Tibial nerve (tissue), 4 donors: ENCODE measurements around the gene SLC27A2. TPM values are rescaled to one million over a fixed set of nuclear protein-coding genes. Genes with fewer than 3 reads are reported as not detected.

Experiments
- DNase-seq, 2 donors: peaks; one replicate each; pipeline ENCODE4 v3.0.0-alpha.2; 2019; ENCODE audit warnings: low spot score in 2 of 2
- H3K27ac ChIP-seq, 4 donors: fragments of 200-600 bp; sonication (generic) in 3 of 4; one replicate each; pipeline ENCODE4 v1.5.1; 2017 to 2019; ENCODE audit warnings: mild to moderate bottlenecking in 1 of 4
- H3K27me3 ChIP-seq, 2 donors: fragments of 200-600 bp; sonication (generic) in 1 of 2; one replicate each; pipeline versions ENCODE4 v1.5.1 to v1.6.0; 2017 to 2019
- H3K36me3 ChIP-seq, 3 donors: fragments of 200-600 bp; sonication (generic); one replicate each; pipeline ENCODE4 v1.5.1; 2018 to 2019
- H3K4me1 ChIP-seq, 4 donors: fragments of 200-600 bp; sonication (generic) in 3 of 4; one replicate each; pipeline ENCODE4 v1.5.1; 2017 to 2019
- H3K4me3 ChIP-seq, 4 donors: fragments of 200-600 bp; sonication (generic) in 3 of 4; one replicate each; pipeline ENCODE4 v1.5.1; 2017 to 2019; ENCODE audit warnings: mild to moderate bottlenecking in 1 of 4, moderate library complexity in 1 of 4
- H3K9me3 ChIP-seq, 4 donors: fragments of 200-600 bp; sonication (generic) in 3 of 4; one replicate each; pipeline ENCODE4 v1.5.1; 2017 to 2019
- EP300 ChIP-seq, 2 donors: sonication (generic); formaldehyde crosslinking; IDR thresholded peaks; one replicate each; pipeline ENCODE4 v1.6.1; 2017; ENCODE audit warnings: antibody characterized with exemption in 2 of 2, mild to moderate bottlenecking in 1 of 2
- POLR2A ChIP-seq, 2 donors: fragments of 450-650 bp; IDR thresholded peaks; one replicate each; pipeline ENCODE4 v1.6.1; 2017; ENCODE audit warnings: antibody characterized with exemption in 2 of 2, mild to moderate bottlenecking in 2 of 2, moderate library complexity in 2 of 2
- WGBS, 2 donors: methylation state at CpG; one replicate each; pipeline ENCODE4 v1.1.5; 2018; 5-methylcytosine and 5-hydroxymethylcytosine counted together
- total RNA-seq, 4 donors: library from RNA; depleted of rRNA; stranded (reverse); fragments of >200 nt; gene quantifications; one replicate each; pipeline ENCODE4 v1.1.0, GENCODE V29; 2016
- TF ChIP-seq, protein P1 (sequence below), 5 experiments: fragments of 200-600 bp in 3 of 5; fragments of 450-650 bp in 2 of 5; sonication (generic) in 3 of 5; IDR thresholded peaks; one replicate each; pipeline ENCODE4 v1.5.1; 2016 to 2019; ENCODE audit warnings: antibody characterized with exemption in 5 of 5, mild to moderate bottlenecking in 3 of 5, moderate library complexity in 2 of 5

SLC27A2 gene
- total RNA-seq, 4 donors from 2014 or later = 0.21 to 0.22 TPM; not detected in 2

DNA sequence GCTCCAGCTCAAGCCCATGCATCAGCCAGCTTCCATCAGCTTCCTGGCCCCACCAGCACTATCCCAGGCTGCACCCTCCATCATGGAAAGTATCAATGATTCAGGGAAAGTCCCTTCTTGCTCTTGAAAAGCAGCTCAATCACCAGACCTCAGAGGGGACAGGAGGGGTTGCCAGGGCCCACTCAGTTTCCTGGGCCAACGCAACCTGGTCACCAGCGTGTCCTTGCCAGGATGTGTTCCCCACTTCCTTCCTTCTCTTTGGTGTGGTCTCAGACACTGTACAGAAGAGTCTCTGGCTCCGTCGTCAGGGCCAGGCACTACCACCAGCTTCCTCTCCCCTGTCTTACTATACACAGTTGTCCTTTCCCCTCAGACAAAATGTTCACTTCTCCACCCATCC lies 80.5 kb downstream of the SLC27A2 start:
- Histone ChIP-seq H3K27ac (no peak overlapping the region), H3K9me3 (no peaks in the 10 kb centered on the region), H3K4me1 (no peaks in the 10 kb centered on the region), H3K4me3 (no peak overlapping the region), H3K27me3 (no peaks in the 10 kb centered on the region), H3K36me3 (no peaks in the 10 kb centered on the region)
- TF ChIP-seq, protein P1, sequence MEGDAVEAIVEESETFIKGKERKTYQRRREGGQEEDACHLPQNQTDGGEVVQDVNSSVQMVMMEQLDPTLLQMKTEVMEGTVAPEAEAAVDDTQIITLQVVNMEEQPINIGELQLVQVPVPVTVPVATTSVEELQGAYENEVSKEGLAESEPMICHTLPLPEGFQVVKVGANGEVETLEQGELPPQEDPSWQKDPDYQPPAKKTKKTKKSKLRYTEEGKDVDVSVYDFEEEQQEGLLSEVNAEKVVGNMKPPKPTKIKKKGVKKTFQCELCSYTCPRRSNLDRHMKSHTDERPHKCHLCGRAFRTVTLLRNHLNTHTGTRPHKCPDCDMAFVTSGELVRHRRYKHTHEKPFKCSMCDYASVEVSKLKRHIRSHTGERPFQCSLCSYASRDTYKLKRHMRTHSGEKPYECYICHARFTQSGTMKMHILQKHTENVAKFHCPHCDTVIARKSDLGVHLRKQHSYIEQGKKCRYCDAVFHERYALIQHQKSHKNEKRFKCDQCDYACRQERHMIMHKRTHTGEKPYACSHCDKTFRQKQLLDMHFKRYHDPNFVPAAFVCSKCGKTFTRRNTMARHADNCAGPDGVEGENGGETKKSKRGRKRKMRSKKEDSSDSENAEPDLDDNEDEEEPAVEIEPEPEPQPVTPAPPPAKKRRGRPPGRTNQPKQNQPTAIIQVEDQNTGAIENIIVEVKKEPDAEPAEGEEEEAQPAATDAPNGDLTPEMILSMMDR (IDR thresholded peaks at IDR 0.05) = no peak
- TF ChIP-seq POLR2A (IDR thresholded peaks at IDR 0.05) = no peak
- no peak for TF ChIP-seq EP300 (IDR thresholded peaks at IDR 0.05)
- 87 to 91% methylated on average over 4 of the region's 4 CpGs for WGBS, 2 donors
- no peak for DNase-seq

DNA sequence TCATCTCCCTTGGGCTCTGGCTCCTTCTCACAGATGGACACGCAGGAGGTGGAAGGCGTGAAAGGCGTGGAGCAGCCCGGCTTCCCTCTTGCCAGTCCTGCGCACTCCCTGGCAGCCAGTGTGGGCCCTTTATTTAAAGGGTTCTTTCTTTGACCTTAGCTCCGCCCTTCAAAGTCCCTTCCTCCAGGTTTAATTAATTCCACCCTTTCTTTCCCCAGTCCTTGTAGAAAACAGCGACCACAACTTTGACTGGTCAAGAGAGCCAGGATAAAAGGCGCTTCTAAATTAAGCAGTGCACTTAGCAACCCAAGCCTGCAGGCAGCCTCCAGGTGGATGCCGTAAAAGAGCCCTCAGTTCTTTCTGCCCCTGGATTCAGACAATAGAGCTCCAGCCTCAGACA lies 83.6 kb downstream of the SLC27A2 start, which contains the start of gene HDC:
HDC (minus strand) TSS at position 107 of the 400 bp plus-strand sequence; CDS start at position 4, 103 bp downstream.
- Histone ChIP-seq H3K4me1 (no peaks in the 10 kb centered on the region), H3K4me3 (no peak within 1 kb of the TSS), H3K27ac (no peak within 1 kb of the TSS), H3K27me3 (no peaks in the 10 kb centered on the region), H3K36me3 (no peaks in the 10 kb centered on the region), H3K9me3 (no peaks in the 10 kb centered on the region)
- TF ChIP-seq POLR2A (IDR thresholded peaks at IDR 0.05) (no peak), EP300 (IDR thresholded peaks at IDR 0.05) (no peak)
- TF ChIP-seq, protein P1 (IDR thresholded peaks at IDR 0.05) = no peak
- WGBS, 2 donors = 39 to 44% methylated on average over 9 of the region's 9 CpGs
- no peak for DNase-seq

DNA sequence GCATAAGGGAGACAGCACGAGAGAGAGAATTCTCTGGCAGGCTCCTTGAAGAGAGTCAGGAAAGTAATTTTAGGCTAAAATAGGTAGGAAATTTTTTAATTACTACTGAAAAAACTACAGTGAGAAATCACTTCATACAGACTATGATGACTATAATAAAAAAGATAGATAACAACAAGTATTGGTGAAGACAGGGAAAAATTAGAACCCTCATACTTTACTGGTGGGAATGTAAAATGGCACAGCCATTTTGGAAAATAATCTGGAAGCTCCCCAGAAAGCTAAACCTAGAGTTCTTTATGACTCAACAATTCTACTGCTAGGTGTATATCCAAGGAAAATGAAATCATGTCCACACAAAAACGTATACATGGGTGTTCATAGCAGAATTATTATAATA lies 85.6 kb downstream of the SLC27A2 start:
- no peaks in the 10 kb centered on the region for H3K36me3 ChIP-seq
- H3K27me3 ChIP-seq = no peaks in the 10 kb centered on the region
- no peaks in the 10 kb centered on the region for H3K9me3 ChIP-seq
- TF ChIP-seq, protein P1 (IDR thresholded peaks at IDR 0.05) = no peak
- TF ChIP-seq EP300 (IDR thresholded peaks at IDR 0.05) = no peak
- TF ChIP-seq POLR2A (IDR thresholded peaks at IDR 0.05) = no peak
- H3K4me3 ChIP-seq = no peak overlapping the region
- 78 to 83% methylated on average over 2 of the region's 2 CpGs for WGBS, 2 donors
- no peak overlapping the region for H3K27ac ChIP-seq
- no peak for DNase-seq
- H3K4me1 ChIP-seq = no peaks in the 10 kb centered on the region

DNA sequence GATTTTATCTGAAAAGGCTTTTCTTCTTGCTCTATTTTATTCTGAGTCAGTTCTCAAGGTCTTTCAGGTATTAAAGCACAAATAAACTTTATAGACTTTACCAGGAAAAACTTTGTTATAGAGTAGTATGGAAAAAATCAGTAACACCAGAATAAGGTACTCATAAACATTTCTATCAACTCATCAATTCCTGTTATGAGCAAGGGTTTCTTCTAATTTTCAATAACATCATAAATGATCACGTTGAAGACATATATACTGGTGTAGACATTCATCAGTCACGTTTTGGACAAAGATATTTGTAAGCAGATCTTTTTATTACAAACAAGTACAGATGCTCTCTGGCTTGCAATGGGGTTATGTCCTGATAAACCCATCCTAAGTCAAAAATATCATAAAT lies 93.1 kb downstream of the SLC27A2 start:
- Histone ChIP-seq H3K27ac (no peak overlapping the region), H3K27me3 (no peaks in the 10 kb centered on the region), H3K9me3 (no peaks in the 10 kb centered on the region), H3K36me3 (peaks cover 0 to 10% (median 0%) of the 10 kb centered on the region in 3 donors), H3K4me3 (no peak overlapping the region), H3K4me1 (no peaks in the 10 kb centered on the region)
- no peak for TF ChIP-seq POLR2A (IDR thresholded peaks at IDR 0.05)
- no peak for TF ChIP-seq EP300 (IDR thresholded peaks at IDR 0.05)
- TF ChIP-seq, protein P1 (IDR thresholded peaks at IDR 0.05) = no peak
- DNase-seq = no peak
- WGBS, 2 donors = 56 to 70% methylated on average over 2 of the region's 2 CpGs

DNA sequence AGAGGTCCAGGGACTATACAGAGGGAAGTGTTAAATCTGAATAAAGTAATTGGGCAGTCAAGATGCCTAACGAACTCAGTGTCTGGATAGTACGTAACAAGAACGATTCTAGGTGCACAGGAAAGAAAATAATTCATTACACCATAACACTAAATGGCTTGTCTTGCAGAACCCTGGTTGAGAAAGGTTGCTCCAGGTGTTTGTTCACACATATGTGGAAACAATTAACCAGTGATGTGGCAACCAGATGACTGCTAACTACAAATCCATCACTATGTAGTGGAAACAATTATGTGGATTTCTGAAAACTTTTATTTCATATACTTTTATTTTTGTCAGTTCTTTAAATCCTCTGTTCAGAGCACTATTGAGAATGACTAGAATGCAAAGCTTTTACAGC lies 93.9 kb downstream of the SLC27A2 start:
- WGBS, 2 donors = 72 to 74% methylated on average over 3 of the region's 3 CpGs
- Histone ChIP-seq H3K9me3 (no peaks in the 10 kb centered on the region), H3K4me1 (no peaks in the 10 kb centered on the region), H3K27me3 (no peaks in the 10 kb centered on the region), H3K27ac (no peak overlapping the region), H3K4me3 (no peak overlapping the region), H3K36me3 (peaks cover 0 to 18% (median 0%) of the 10 kb centered on the region in 3 donors)
- TF ChIP-seq POLR2A (IDR thresholded peaks at IDR 0.05) (no peak), EP300 (IDR thresholded peaks at IDR 0.05) (no peak)
- TF ChIP-seq, protein P1 (IDR thresholded peaks at IDR 0.05) = no peak
- no peak for DNase-seq
